LNCAP (cell line): ENCODE results near the gene ZYG11A.

Source experiments
- TF ChIP-seq, protein P1 (sequence below): fragments of 450-650 bp; IDR thresholded peaks from 2 replicates; pipeline ENCODE4 v1.5.1; 2017; ENCODE audit warnings: mild to moderate bottlenecking

Gene ZYG11A

DNA sequence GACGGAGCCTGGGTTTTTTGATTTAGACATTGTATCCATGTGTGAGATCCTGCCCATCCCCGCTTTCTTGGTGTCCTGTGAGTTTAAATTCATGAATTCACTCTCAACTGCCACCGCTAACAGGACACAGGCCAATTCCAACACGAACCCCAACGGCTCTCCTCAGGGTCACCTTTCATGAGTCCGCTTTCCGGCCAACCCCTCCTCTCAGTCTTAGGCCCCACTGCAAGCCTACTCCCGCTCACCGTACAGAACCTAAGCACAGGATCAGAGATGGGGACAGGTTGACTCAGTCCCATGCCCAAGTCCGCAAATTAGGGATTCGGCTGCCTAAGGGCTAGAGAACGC is 84.3 kb downstream of the ZYG11A start:
- TF ChIP-seq, protein P1, sequence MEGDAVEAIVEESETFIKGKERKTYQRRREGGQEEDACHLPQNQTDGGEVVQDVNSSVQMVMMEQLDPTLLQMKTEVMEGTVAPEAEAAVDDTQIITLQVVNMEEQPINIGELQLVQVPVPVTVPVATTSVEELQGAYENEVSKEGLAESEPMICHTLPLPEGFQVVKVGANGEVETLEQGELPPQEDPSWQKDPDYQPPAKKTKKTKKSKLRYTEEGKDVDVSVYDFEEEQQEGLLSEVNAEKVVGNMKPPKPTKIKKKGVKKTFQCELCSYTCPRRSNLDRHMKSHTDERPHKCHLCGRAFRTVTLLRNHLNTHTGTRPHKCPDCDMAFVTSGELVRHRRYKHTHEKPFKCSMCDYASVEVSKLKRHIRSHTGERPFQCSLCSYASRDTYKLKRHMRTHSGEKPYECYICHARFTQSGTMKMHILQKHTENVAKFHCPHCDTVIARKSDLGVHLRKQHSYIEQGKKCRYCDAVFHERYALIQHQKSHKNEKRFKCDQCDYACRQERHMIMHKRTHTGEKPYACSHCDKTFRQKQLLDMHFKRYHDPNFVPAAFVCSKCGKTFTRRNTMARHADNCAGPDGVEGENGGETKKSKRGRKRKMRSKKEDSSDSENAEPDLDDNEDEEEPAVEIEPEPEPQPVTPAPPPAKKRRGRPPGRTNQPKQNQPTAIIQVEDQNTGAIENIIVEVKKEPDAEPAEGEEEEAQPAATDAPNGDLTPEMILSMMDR, result no peak

DNA sequence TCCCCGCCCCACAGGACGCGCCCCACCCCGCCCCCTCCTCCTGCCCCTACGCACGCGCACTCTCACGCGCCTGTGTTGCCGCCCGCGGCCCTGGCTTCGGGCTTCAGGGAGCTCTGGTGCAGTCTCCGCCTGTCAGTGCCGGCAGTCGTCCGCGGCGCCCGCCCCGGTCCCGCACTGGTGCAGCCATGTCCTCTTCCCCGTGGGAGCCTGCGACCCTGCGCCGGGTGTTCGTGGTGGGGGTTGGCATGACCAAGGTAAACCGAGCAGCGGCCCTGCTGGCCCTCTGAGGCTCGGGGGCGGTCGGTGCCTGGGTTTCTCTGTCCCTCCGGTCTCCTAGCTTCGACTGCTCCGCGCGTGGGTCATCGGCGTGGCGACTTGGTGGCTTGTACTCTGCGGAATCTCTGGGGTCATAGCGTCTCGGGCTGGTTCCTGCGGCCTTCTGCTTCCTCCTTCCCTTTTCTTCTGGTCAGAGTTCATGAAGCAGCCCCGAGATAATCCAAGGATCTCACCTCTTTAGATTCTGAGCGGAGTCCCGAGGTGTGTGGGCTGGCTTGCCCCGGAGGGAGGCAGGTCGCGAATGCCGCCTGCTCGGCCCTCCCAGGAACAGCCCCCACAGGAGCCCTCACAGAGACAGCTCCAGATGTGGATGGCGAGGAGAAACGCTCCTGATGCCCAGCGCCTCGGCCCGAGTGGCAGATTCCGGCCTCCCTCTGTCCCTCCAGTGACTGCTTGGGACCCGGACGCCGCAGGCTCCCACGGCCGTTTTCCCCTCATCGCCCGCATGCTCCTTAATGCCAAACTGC is 84.9 kb downstream of the ZYG11A start, which contains the start of gene SCP2:
Gene SCP2, plus strand, starts transcription at position 65 of the 803 bp plus-strand sequence. Its CDS starts 121 bp downstream, at position 186.
- TF ChIP-seq, protein P1, result no peak

DNA sequence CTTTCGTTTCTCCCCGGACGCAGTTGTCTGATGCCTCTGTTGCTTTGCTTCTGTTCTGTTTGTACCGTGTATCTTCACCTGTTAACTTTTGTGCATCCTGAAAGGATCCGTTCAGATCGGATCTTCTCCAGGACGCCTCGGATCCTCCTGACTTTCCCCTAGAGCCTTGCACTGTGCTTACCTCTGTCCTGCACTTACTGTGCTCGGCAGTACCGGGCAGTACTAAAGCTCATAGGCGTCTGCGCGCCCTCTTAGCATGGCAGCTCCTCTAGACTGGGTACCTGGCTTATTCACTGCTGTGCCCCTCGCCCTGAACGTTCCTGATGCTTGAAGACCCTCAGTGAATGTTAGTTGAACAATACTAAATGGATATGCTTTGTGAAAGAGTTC is 85.5 kb downstream of the ZYG11A start:
- TF ChIP-seq, protein P1, result no peak

DNA sequence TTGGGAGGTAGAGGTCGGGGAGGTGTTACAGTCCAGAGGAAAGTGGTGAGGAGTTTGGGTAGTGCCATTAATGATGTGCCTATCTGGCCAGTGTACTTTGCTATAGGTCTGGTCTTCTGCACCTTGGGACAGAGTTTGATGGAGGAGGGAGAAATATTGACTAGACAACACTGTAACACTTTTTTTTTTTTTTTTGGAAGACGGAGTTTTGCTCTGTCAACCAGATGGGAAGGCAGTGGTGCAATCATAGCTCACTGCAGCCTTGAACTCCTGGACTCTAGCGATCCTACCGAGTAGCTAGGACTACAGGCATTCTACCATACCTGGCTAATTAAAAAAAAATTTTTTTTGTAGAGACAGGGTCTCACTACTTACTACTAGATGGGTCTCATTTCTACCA is 86.5 kb downstream of the ZYG11A start:
- TF ChIP-seq, protein P1, result no peak

DNA sequence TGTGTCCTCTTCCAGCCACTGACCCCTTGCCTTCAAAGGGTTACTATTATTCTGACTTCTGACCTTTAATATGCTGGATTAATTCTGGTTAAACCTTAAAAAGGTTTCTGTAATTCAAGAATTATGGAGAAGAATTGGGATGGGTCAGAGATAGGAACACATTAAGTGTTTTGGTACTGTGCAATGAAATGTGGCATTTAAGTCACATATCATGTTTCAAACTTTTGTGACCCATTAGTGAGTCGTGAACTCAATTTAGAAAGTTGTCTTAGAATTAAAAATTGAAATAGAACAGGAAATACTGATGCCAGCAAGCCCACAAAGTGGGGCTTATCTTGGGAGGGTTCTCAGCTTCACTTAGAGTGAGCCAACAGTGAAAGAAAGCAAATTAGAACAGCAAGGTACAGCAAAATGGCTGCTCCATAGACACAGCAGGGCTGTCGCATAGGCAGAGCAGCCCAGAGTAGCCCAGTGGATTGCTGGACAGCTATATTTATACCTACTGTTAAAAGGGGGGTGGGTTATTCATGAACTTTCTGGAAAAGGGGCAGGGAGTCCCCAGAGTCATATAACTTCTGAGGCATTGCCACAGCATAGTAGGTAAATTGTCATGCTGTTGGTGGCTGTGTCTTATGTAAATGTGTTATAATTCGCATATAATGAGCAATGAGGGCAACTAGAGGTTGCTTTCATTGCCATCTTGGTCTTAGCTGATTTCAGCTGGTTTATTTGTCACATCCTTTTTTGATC is 95.0 kb downstream of the ZYG11A start:
- TF ChIP-seq, protein P1, result no peak

DNA sequence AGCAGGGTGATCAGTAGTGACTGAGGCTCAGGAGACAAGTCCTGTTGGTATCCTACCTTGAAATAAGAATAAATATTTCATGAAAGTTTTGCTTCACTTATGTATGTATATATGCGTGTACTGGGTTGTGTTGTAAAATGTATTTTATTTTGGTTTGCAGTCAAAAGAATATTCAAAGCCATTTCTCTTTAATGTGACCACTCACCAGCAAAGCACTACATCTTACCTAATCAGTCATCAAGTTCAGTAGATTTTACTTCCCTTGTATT is 95.6 kb downstream of the ZYG11A start:
- TF ChIP-seq, protein P1, result no peak

DNA sequence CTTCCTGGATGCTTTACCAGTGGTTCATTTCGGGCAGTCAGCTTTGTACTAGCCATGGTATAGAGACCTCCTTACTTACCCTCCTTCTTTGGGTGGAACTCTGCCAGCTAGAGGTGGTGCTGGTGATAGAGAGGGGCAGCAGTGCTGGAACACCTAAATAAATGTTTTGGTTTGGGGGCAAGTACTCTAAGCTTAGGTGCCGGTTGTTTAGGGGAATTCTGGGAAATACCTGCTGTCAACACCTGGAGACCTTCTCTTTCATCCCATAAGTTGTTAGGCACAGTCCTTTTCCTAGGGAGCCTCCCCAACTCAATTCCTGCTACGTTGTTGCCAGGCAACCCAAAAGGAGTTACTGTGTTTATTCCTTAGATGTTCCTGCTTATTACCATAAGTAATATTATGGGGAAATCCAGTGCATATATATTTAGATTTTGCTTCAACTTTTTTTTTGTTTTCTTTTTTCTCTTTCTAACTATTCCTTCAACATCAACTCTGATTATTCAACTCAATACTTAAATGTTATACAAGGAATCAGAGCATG is 101.4 kb downstream of the ZYG11A start:
- TF ChIP-seq, protein P1, result no peak
